HCT116 (cell line): ENCODE results near the gene CIB4. TPM values are rescaled to one million over a fixed set of nuclear protein-coding genes. Genes with fewer than 3 reads are reported as not detected.

Source experiments
- ATAC-seq: fragments of 200-7000 bp; cut with Tn5 transposase; 2 replicates; pipeline ENCODE4 v1.9.1; 2020; ENCODE audit warnings: mild to moderate bottlenecking, moderate library complexity
- BruUV-seq: library from RNA; stranded (reverse); fragments of 400-500 nt; replicated peaks from 2 replicates; lab custom pipeline; 2021; lab: Mats Ljungman, UMichigan
- CTCF ChIA-PET: fragments of 300-600 bp; sonication (Branson Sonifier 250); formaldehyde crosslinking; loops from one replicate; lab custom pipeline; 2021; ENCODE audit warnings: antibody characterized with exemption; lab: Charles Lee
- POLR2A ChIA-PET: fragments of 300-600, 350-600 bp; sonication (Branson Sonifier 250); formaldehyde crosslinking; loops from one replicate; lab custom pipeline; 2021; ENCODE audit warnings: antibody characterized with exemption; lab: Charles Lee
- RAD21 ChIA-PET, 2 experiments: fragments of 300-600 bp; sonication (Branson Sonifier 250); formaldehyde crosslinking; loops; one replicate each; lab custom pipeline; 2023; ENCODE audit warnings: low total read pairs in 2 of 2; ENCODE audit not compliant: uncharacterized antibody in 2 of 2, unreplicated experiment in 2 of 2, low non-redundant PET in 1 of 2; lab: Charles Lee
- DNase-seq: peaks from one replicate; pipeline ENCODE4 v3.0.0-alpha.2; 2010; ENCODE audit warnings: low read depth, low spot score
- H2AFZ ChIP-seq: fragments of 200-600 bp; shearing (Covaris generic), sonication (generic); 2 replicates; pipeline ENCODE4 v1.6.1; 2017; ENCODE audit warnings: low read depth, mixed run types, mixed read lengths, antibody characterized with exemption, low read length; ENCODE audit not compliant: poor library complexity, severe bottlenecking
- H3K27ac ChIP-seq: 2 replicates; pipeline ENCODE4 v1.5.1; 2012; ENCODE audit warnings: low read depth, low read length
- H3K27me3 ChIP-seq: fragments of 200-600 bp; sonication (generic); 2 replicates; pipeline ENCODE4 v1.6.1; 2016; ENCODE audit warnings: mixed run types, low read length, mixed read lengths; ENCODE audit not compliant: insufficient read depth
- H3K36me3 ChIP-seq, 2 experiments: fragments of 200-500 bp in 1 of 2; fragments of 200-600 bp in 1 of 2; sonication (Bioruptor generic) in 1 of 2; sonication (generic) in 1 of 2; 2 replicates each; pipeline versions ENCODE4 v1.5.1 to v1.6.1; 2014 to 2016; ENCODE audit warnings: low read length in 2 of 2, inconsistent platforms in 1 of 2, mixed read lengths in 1 of 2, mixed run types in 1 of 2; ENCODE audit not compliant: insufficient read depth in 2 of 2, control insufficient read depth in 1 of 2
- H3K4me1 ChIP-seq, 2 experiments: fragments of 200-600 bp in 1 of 2; sonication (generic) in 1 of 2; 2 replicates each; pipeline versions ENCODE4 v1.5.1 to v1.6.1; 2012 to 2017; ENCODE audit warnings: low read length in 2 of 2, inconsistent platforms in 1 of 2, mild to moderate bottlenecking in 1 of 2, mixed read lengths in 1 of 2, mixed run types in 1 of 2, moderate library complexity in 1 of 2; ENCODE audit not compliant: insufficient read depth in 2 of 2, control insufficient read depth in 1 of 2
- H3K4me2 ChIP-seq: fragments of 200-600 bp; sonication (generic); 2 replicates; pipeline ENCODE4 v1.6.1; 2017; ENCODE audit warnings: mixed run types, low read length, mixed read lengths
- H3K4me3 ChIP-seq, 2 experiments: fragments of 200-600 bp in 1 of 2; sonication (generic) in 1 of 2; replicated peaks in 1 of 2; 2 replicates each; pipeline ENCODE4 v1.5.1; 2011 to 2016; ENCODE audit warnings: low read length in 2 of 2, control low read depth in 1 of 2, low read depth in 1 of 2, mild to moderate bottlenecking in 1 of 2, mixed read lengths in 1 of 2, mixed run types in 1 of 2
- H3K79me2 ChIP-seq: fragments of 200-600 bp; sonication (generic); 2 replicates; pipeline ENCODE4 v1.6.1; 2017; ENCODE audit warnings: mild to moderate bottlenecking, mixed run types, low read length, moderate library complexity, mixed read lengths; ENCODE audit not compliant: insufficient read depth
- H3K9ac ChIP-seq: fragments of 200-600 bp; sonication (generic); 2 replicates; pipeline ENCODE4 v1.6.1; 2016; ENCODE audit warnings: low read length, mixed read lengths
- H3K9me2 ChIP-seq: fragments of 200-600 bp; sonication (generic), shearing (Covaris generic); 2 replicates; pipeline ENCODE4 v1.6.1; 2017; ENCODE audit warnings: mixed run types, mild to moderate bottlenecking, moderate library complexity; ENCODE audit not compliant: insufficient read depth
- H3K9me3 ChIP-seq, 2 experiments: fragments of 200-500 bp in 1 of 2; fragments of 200-600 bp in 1 of 2; sonication (Bioruptor generic) in 1 of 2; sonication (generic) in 1 of 2; 2 replicates each; pipeline ENCODE4 v1.6.1; 2014 to 2017; ENCODE audit warnings: low read length in 2 of 2, mixed read lengths in 2 of 2, inconsistent platforms in 1 of 2, low read depth in 1 of 2, mild to moderate bottlenecking in 1 of 2, mixed run types in 1 of 2, moderate library complexity in 1 of 2; ENCODE audit not compliant: control insufficient read depth in 1 of 2, insufficient read depth in 1 of 2
- H4K20me1 ChIP-seq: fragments of 200-600 bp; sonication (generic), shearing (Covaris generic); 2 replicates; pipeline ENCODE4 v1.6.1; 2017; ENCODE audit warnings: mixed run types, mild to moderate bottlenecking, moderate library complexity; ENCODE audit not compliant: insufficient read depth
- CEBPB ChIP-seq: IDR thresholded peaks from 2 replicates; pipeline ENCODE4 v1.6.1; 2012; ENCODE audit warnings: low read depth
- CTCF ChIP-seq, 3 experiments: fragments of 200-600 bp in 1 of 3; sonication (generic) in 1 of 3; IDR thresholded peaks in 2 of 3; conservative IDR thresholded peaks in 1 of 3; 2 replicates each; pipeline ENCODE4 v1.5.1; 2012 to 2017; ENCODE audit warnings: low read depth in 2 of 3, low read length in 2 of 3, antibody characterized with exemption in 1 of 3, borderline replicate concordance in 1 of 3, control low read depth in 1 of 3, mild to moderate bottlenecking in 1 of 3, mixed read lengths in 1 of 3, mixed run types in 1 of 3, moderate library complexity in 1 of 3; ENCODE audit not compliant: insufficient read depth in 1 of 3
- EGR1 ChIP-seq: IDR thresholded peaks from 2 replicates; pipeline ENCODE4 v1.6.1; 2012; ENCODE audit warnings: low read depth
- ELF1 ChIP-seq: IDR thresholded peaks from 2 replicates; pipeline ENCODE4 v1.6.1; 2012; ENCODE audit warnings: low read depth, borderline replicate concordance
- EZH2phosphoT487 ChIP-seq: fragments of 200-600 bp; IDR thresholded peaks from 2 replicates; pipeline ENCODE4 v1.6.1; 2018; ENCODE audit warnings: antibody characterized with exemption, borderline replicate concordance
- FOSL1 ChIP-seq: IDR thresholded peaks from 2 replicates; pipeline ENCODE4 v1.6.1; 2012; ENCODE audit warnings: low read depth
- JUND ChIP-seq: IDR thresholded peaks from 2 replicates; pipeline ENCODE4 v1.6.1; 2012
- MAX ChIP-seq: IDR thresholded peaks from 2 replicates; pipeline ENCODE4 v1.6.1; 2012
- POLR2A ChIP-seq: IDR thresholded peaks from 2 replicates; pipeline ENCODE4 v1.7.0; 2011; ENCODE audit warnings: borderline replicate concordance; ENCODE audit not compliant: insufficient read depth, insufficient read length; ENCODE audit errors: extremely low read depth
- POLR2AphosphoS5 ChIP-seq: IDR thresholded peaks from 2 replicates; pipeline ENCODE4 v1.6.1; 2011; ENCODE audit warnings: mild to moderate bottlenecking, low read depth, low read length, moderate library complexity
- RAD21 ChIP-seq: IDR thresholded peaks from 2 replicates; pipeline ENCODE4 v1.6.1; 2012; ENCODE audit warnings: low read depth, mild to moderate bottlenecking
- REST ChIP-seq: IDR thresholded peaks from 2 replicates; pipeline ENCODE4 v1.6.1; 2012; ENCODE audit warnings: low read depth
- SIN3A ChIP-seq: IDR thresholded peaks from 2 replicates; pipeline ENCODE4 v1.6.1; 2012; ENCODE audit warnings: low read depth
- SP1 ChIP-seq: IDR thresholded peaks from 2 replicates; pipeline ENCODE4 v1.6.1; 2012; ENCODE audit warnings: low read depth
- SRF ChIP-seq: IDR thresholded peaks from 2 replicates; pipeline ENCODE4 v1.6.1; 2012; ENCODE audit warnings: low read depth
- TCF7L2 ChIP-seq: IDR thresholded peaks from 2 replicates; pipeline ENCODE4 v1.7.0; 2011; ENCODE audit warnings: borderline replicate concordance, inconsistent platforms; ENCODE audit not compliant: insufficient read depth, insufficient read length; ENCODE audit errors: extremely low read depth
- YY1 ChIP-seq: IDR thresholded peaks from 2 replicates; pipeline ENCODE4 v1.6.1; 2011; ENCODE audit warnings: low read length, low read depth, moderate library complexity, mild to moderate bottlenecking; ENCODE audit not compliant: insufficient replicate concordance; ENCODE audit errors: extremely low read depth
- ZBTB33 ChIP-seq: IDR thresholded peaks from 2 replicates; pipeline ENCODE4 v1.6.1; 2011; ENCODE audit warnings: mild to moderate bottlenecking, low read length, moderate library complexity; ENCODE audit not compliant: insufficient replicate concordance; ENCODE audit errors: extremely low read depth
- intact Hi-C: fragments of 100-400 bp; cut with micrococcal nuclease; formaldehyde crosslinking; loops from 2 replicates; pipeline ENCODE4 v1.10.0; 2022
- total RNA-seq: library from RNA; stranded (reverse); gene quantifications from one replicate; pipeline ENCODE4 v1.2.1, GENCODE V29; 2021; ENCODE audit not compliant: unreplicated experiment

Gene CIB4
- total RNA-seq, 1 experiment from 2014 or later = not detected

- no peak for TF ChIP-seq TCF7L2
- no peak for TF ChIP-seq FOSL1
- TF ChIP-seq MAX = no peak
- no peak for TF ChIP-seq EZH2phosphoT487
Measured at GRCh38 chr2:26658691-26659346, 17.7 kb upstream of the CIB4 start (continued).

- no peak overlapping the region for H2AFZ ChIP-seq
- no peak overlapping the region for H3K4me3 ChIP-seq
- BruUV-seq = no TSS peak
- RAD21 ChIA-PET = no interaction called here
- H3K79me2 ChIP-seq = no peaks in the 10 kb centered on the region
- no peak overlapping the region for H3K9ac ChIP-seq
- H3K9me3 ChIP-seq = peaks cover 16 to 17% of the 10 kb centered on the region in 2 experiments; a peak in 3 of 4 replicates
- H3K4me2 ChIP-seq = no peak overlapping the region
- no peak overlapping the region for H3K27ac ChIP-seq
- H4K20me1 ChIP-seq = no peaks in the 10 kb centered on the region
- POLR2A ChIA-PET = no interaction called here
- H3K27me3 ChIP-seq = no peaks in the 10 kb centered on the region
- H3K4me1 ChIP-seq = no peaks in the 10 kb centered on the region
- H3K36me3 ChIP-seq = no peaks in the 10 kb centered on the region
- ATAC-seq (no peak), DNase-seq (no peak)
- CTCF ChIA-PET = no interaction called here
- intact Hi-C loops = no loop called here
- no peaks in the 10 kb centered on the region for H3K9me2 ChIP-seq
- TF ChIP-seq CTCF (IDR thresholded peaks at IDR 0.05 in 2 of 3, conservative IDR thresholded peaks at IDR 0.05 in 1 of 3; ENCODE audit: borderline replicate concordance in 1 of 3, insufficient read depth in 1 of 3, low read depth in 2 of 3, low read length in 2 of 3) = no peak
- no peak for TF ChIP-seq MAX
- no peak for TF ChIP-seq SIN3A
- no peak for TF ChIP-seq ELF1
- no peak for TF ChIP-seq FOSL1
- TF ChIP-seq YY1 = no peak
- no peak for TF ChIP-seq EGR1
- TF ChIP-seq POLR2AphosphoS5 = no peak
- no peak for TF ChIP-seq CEBPB
- TF ChIP-seq JUND = no peak
- no peak for TF ChIP-seq EZH2phosphoT487
- no peak for TF ChIP-seq SRF
- no peak for TF ChIP-seq REST
- no peak for TF ChIP-seq ZBTB33
- TF ChIP-seq RAD21 = no peak
- TF ChIP-seq POLR2A = no peak
- TF ChIP-seq SP1 = no peak
Measured at GRCh38 chr2:26657265-26657664, 16.1 kb upstream of the CIB4 start.
